Fibroblast of skin of scalp (primary cell): ENCODE results near the gene TBX4.
A peak's percentile ranks its signal among the peaks of the same experiment; 100 is the strongest.
"Not testable (repeated sequence)": the region's sequence is repeated elsewhere in the genome, so short reads cannot be mapped to it uniquely, and the experiment has no call there.

Experiments
- DNase-seq: peaks from one replicate; pipeline ENCODE4 v3.0.0-alpha.2; 2013

TBX4 gene

DNA sequence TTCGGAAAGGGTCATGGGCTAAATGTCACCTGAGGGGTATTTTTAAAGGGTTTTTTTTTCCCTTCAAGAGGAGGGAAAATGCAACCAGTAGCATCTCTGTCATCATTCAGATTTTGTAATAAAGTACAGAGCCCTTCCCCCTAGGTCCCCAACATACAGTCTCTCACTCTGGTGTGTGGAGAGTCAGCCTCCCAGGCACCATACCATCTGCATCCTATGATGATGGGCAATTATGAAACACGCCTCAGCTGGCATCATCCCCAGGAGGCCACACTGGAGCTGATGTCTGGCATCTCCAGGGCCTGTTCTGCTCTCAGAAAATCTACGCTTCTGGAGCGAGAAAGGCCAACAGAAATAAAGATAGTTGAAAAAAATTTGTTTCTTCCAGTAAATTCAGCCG lies 32.0 kb downstream of the TBX4 start:
- DNase-seq: no peak

DNA sequence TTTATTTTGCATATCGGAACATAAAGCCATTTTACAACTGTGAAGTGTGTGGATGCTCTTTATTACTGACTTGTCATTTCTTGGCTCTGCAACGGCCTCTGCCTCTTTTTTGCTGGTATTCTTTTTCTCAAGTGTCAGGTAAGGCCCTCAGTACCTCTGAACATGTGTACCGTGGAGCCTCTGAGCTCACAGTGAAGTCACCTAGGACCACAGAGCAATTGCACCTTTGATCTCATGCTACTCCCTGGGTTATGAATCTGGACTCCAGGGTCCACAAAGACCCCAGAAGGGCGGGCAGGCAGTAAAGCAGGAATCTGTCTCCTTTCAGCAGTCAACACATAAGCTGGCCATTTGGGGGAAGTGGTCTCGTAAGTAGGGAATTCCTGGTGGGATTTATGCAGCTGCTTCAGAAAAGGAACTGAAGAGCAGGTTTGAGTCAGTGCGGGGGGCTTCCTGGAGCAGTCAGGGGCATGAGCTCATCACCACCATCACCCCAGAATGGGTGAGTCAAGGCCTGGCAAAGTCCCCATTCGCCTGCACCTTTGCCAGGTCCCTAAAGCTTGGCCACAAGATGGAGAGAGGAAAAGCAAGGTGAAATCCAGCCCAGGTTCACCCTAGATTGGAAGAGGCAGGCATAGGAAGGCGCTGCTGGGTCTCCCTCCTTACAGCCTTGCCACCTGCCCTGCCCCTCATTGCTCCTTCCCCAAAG lies 33.0 kb downstream of the TBX4 start:
- no peak for DNase-seq

DNA sequence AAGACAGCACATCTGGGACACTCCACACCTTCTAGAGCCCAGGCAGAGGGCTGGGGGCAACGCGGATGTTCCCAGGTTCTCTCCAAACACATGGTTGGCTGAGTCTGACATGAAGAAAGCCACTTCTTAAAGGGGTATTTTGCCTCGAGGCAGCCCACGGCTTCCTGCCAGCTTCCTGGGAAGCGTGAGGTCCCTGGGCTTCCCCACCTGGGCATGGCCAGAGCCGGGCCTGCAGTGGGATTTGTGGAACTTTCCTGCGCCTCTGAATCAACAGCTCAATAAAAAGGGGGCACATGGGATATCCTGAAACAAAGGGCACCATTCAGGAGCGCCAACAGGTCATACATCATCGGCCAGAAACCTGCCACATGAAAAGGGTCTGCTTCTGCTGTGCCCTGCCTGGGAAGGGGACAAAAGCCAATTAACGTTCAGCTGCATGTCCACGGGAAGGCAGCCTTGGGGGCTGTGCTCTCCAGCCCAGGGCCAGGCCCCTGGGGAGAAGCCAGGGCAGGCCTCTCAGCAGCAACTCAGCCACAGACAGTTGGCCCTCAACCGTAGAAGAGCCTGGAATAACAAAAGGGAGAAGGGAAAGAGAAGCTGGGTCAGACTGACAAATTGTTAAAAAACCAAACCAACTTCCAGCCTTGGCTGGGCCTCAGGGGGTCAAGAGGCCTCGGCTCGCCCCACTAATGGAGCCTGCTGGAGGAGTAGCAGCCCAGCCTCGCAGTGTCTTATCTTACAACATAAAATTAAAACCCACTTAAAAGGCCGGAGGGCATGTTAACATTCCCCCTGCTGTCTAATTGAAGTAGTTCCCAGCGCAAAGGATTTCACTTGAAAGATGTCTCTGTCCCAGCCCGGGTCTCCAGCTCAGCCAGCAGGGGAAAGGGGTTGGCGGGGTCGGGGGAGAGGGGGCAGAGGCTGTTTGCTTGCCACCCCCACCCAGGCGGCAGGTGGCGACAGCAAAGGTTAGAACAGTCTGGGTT lies 34.2 kb downstream of the TBX4 start:
- DNase-seq: no peak

DNA sequence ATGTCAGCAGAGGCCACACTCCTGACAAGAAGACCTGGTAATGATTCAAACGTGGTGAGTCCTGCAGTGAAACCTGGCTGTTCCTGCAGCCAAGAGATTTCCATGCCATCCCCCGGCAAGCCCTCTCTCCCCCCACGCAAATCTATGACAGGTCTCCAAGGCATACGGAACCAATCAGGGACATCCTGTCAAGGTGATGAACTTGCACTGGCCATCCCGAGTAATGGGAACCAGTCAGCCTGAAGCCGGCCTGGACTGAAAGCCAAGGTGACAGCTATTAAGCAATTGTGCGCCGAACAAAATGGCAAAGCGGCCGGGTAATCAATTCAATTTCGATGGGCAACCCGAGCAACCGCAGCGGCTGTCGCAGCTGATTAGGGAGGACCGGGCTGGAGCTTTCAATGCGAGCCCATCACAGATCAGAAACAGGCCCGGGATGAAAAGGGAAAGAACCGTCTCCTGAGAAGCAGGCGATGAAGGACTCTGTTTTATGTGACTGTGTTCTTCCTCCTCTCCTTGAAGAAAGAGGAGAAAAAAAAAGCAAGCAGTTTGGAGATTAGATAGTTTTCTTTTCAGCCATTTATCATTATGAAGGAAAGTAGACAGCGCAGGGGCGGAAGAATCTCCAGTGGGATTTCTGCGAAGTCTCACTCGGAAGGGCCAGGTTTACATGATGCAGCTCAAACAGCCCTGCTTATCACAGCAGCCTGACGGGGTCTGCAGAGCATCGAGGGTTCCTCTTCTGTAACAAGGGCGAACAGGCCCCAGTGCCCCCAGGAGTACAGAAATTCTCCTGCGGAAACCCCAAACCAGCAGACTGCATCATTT lies 35.2 kb downstream of the TBX4 start:
- no peak for DNase-seq

DNA sequence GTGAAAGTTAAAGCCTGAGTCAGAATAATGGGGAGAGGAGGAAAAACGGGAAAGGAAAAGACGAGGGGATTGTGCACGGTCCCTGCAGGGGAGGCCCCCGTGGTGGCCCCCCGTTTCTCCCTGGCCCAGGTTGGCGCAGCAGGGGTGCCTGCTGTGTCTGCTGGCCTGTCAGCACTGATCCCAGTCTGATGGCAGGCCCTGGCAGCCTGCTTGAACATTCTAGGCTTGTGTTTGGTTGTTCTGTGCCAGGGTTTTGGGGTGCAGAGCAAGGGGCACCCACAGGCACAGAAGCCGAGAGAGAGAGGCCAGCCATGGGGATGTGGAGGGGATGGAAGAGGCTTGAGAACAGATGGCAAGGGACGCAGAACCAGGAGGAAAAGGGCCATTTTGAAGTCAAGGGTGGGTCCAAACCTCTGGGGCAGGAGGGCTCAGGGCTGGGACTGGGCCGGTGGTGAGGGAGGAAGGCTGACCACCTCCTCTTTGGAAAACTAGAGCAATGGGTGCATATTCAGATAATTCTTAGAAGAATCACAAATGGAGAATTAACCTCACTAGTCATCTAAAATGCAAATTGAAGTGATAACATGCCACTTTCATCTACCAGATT lies 35.9 kb downstream of the TBX4 start:
- no peak for DNase-seq

DNA sequence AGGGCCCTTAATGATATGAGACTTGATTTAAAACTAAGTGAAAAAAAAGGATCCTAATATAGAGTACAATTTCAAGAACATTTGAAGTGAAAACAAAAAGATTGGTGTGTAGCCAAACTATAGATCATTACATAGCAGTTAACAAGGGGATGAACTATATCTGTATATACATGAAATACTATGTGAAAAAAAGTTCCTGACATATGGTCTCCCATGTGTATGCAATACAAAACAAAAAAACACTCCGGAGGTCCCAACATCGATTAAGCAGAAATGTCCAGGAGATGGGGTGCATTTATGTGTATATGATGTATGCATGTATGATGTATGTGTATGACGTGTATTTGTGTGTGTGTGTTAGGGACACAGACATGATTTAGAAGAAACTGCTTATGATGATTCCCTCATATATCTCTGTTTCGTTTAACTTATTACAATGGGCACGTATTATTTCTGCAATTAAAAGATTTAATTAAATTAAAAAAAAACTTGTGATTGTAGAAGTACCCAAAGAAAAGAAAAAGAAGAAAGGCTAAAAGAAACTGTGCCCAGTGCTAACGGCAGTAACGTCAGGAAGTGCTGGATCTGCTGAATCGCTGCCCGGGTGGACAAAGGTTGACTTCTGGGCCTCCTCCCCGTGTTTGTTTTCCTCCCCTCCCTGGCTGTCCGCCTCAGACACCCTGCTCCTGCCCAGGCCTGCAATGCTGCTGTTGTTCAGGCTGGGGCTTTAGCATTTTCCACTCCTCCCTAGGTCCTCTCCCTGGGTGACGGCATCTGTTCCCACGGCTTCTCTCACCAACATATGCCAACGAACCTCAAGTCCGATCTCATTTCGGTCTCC lies 36.9 kb downstream of the TBX4 start:
- DNase-seq: no peak

DNA sequence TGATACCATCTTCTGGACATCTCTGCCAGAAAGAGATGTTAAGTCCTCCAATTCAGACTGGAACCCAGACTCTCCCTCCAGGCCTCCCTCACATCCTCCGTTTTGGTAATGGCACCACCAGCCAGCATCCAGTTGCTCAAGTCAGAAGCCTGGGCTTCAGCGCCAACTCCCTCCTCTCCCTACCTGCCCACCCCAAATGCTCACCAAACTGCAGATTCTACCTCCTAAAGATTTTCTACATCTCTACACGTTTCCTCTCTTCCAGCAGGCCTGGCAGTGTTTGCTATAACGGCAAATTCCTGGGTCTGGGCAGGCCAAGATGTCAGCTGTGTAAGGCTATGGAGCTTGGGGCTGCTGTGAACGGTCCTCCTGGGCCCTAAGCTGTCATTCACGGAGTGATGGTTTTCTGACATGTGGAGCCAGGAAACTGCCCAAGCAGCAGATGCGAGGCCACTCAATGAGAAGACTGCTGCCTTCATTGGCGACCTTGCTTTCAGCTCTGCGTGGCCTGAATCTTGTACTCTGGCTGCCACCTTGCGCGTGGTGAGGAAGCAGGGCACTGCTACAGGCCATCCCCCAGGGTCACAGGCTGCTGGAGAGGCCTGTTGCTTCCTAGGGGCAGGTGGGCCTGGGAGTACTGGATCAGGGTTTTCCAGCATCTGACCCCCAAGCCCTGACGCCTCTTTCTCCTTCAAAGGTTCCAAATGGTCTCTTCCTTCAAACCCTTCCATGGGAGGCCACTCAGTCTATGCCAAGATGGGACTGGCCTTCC lies 37.7 kb downstream of the TBX4 start:
- no peak for DNase-seq

DNA sequence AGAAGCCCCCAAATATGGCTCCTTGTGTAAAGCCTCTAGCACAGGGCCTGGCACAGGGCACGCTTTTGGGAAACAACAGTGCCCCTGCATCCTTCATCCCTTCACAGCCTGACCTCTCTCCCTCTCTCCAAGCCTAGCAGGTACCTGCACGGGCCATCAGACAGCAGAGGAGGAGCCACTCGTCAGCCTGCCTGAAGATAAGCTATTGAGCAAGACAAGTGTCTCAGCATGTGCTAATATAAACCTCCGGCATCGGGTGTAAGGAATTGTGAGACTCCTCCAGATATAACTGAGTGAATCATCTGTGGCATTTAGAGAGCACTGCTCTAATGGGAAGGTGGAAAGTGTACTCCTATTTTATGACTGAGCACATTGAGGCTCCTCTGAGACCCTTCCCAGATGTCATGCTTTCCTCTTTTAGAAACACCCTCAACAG lies 38.3 kb downstream of the TBX4 start:
- peak; percentile 38 for DNase-seq

DNA sequence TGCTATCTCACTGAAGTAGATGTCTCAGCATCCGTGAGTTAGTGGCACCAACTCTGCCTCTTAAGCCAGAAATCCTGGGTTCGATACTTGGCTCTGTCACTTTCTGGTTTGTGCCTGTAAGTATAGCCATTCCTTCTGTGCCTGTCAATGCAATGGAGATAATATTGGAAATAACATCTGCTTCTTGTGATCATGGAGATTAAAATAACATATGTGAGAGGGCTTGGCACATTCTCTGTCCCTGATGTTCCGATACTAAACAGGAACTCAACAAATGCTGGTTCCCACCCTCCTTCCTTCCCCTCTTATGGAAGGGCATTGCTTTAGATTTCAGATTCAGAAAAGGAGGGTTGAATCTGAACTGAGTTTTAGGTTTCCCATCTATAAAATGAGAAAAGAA lies 39.8 kb downstream of the TBX4 start:
- no peak for DNase-seq

DNA sequence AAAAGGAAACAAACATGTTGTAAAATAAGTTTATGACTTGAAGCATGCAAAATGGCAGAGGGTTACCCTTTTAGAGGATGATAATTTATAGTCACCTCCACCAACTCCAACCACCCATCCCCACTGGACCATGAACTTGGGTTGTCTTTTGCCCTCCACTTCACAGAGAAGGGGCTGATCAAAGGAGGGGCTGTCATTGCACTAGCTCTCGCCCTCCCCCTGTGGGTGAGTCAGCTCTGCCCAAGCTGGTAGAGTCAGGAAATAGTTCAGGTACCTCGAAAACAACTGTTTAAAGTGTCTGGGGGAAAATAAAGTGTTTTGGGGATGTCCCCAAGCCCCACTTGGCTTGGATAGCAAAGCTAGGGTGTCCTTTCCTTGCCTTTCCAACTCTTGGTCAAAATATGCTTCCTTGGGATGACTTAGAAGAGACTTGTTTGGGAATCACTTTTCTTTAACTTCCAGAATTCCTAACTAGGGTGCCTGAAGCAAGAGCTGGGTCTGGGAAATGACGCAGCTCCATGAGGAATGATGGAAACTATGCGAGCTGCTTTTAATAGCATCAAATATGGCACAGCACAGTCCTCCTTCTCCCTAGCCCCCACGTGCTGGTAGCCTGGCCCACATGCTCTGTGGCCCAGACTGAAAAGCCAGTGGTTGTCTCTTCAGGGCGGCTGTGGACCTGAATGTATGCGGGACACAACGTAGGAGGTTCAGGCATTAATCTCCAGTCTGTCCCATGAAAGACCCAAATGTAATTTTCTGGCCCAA lies 40.7 kb downstream of the TBX4 start:
- DNase-seq: peak; percentile 71

DNA sequence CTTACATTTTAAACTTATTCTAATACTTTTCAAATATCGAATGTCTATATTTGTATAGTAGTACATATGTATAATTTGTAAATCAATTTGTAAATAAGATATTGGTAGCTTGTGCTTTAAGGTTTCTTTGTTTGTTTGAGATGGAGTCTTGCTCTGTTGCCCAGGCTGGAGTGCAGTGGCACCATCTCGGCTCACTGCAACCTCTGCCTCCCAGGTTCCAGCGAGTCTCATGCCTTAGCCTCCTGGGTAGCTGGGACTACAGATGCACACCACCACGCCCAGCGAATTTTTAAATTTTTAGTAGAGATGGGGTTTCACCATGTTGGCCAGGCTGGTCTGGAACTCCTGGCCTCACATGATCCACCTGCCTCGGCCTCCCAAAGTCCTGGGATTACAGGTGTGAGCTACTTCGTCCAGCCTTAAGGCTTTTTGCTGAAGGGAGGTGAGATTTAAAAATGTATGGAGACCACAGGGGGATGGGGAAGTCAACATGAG lies 41.7 kb downstream of the TBX4 start:
- not testable (repeated sequence) for DNase-seq

DNA sequence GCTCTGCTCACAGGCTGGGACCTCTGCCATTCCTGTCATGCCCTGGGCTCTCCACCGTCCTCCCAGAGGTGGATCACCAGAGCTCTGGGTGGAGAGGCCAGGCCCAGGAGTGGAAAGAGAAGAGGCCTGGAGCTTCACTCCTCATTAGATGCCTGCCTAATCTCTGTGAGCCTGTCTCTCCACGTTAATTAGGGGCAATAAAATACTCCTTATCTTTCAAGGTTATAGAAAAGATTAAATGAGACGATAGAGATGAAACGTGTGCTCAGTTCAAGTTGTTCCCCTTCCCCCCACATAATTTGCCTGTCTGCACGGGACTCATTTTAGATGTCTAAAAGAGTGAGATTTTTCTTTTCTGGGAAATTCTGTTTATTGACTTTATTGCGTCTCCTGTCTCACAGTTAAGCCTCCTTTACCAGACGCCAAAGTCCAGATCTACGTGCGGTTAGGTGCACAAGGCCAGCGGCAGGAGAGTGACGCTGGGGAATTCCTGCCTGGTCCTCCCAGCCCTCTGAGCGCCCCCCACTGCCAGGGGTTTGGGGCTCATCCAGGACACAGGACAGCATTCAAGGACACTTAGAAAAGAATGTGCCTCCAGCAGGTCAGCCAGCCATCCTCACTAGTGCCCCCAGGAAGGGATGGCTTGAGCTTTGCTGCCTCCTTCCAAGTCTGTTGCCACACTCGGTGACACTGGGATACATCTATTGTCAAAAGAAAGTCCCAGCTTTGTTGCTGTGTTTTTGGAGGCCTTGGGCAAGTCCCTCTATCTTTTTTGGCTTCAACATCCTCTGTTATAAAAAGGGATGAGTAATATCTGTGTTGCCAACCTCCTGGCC lies 42.3 kb downstream of the TBX4 start:
- DNase-seq: no peak

DNA sequence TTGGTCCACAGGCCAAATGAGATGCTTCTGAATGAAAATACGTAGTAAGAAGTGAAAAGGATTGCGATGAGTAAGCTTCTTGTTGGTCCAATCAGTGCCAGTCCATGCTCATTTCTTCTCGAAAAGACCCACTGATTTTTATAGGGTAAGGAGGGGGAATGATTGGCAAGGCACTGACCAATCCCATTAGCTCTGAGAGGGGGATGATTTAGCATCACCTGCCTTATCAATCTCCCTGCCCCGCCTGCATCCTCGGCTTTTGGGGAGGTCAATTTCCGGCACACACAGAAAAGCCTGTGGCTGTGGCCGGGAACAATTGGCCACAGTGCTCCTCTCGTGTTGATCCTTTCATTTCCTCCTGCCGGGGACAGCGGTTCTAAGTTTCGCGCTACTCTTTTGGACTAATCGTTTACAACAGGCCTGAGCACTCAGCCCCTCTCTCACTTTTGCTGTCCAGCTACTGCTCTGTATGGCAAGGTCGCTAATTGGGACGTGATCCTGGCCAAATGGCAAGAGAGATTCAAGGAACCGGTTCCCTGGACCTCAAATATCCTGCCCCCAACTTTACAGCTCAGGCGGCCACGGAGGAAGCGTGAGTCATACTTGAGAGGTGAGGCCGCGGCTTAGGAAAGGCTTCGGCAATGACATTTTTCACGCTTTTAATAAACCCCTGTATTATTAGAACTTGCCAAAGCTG lies 43.1 kb downstream of the TBX4 start:
- DNase-seq: no peak

DNA sequence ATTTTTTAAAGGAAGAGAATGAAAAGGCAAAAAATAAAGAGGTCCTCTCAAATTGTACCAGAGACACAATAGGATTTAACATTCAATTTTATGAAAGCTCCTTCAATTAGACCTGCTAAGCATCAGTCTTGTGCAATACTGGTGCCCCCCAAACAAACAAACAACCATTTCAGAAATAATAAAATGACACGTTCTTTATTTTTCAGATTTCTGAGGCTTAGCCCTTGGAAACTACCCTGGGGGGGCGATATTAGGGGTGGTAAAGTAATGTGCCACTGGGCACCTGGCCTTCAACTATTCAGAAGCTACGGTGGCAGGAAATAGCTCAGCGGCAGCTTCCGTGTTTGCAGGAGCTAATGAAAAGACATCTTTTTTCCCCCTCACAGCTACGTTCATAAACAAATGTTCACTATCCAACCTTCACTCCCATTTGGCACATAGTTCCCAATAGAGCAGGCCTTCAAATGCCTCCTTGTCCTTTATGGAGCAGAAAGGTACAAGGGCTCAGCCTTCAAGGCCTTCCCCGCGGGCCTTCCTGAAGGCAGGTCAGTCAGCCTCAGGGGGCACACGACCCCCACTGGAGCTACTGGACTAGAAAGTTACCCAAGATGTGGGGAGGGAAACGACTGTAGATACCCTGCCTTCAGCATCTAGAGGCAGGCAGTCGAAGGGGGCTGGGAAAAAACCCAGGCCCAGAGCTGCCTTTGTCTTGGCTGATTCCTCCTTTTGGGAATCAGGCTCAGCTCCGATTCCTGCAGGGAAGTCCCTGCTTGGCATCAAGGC lies 44.1 kb downstream of the TBX4 start:
- no peak for DNase-seq

DNA sequence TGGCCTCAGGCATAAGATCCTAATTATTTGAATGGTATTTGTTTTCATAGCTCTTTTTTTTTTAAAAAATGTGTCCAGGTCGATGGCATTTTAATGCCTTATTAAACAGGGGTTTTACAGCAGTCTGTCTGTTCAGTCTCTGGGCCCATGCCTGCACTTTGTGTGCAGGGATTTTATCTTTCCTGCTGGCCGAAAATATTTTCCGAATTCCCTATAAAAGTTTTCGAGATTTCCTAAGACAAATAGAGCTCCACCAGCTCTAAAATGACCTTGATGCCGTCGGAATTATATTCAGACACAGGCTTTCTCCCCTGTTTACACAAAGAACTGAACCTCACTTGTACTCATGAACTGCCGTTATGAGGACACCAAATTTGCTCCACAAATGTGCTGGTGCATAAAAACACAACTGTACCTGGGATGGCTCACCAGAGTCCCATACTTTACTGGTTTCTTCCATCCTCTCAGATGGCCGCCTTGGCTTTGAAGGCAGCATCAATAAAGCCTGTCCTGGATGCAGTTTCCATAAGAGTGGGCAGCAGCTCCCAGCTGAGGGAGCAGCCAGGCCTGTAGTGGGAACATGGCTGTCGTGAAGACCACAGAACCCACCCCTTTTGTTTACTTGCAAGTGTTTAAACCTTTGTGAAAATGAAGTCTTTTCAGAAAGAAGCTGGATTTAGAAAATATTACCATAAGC lies 44.9 kb downstream of the TBX4 start:
- DNase-seq: no peak
